GM18519 (cell line): Measurements from ENCODE around the gene RBBP8NL.

Source experiments
- ATAC-seq: cut with Tn5 transposase; IDR thresholded peaks from one replicate; pipeline ENCODE4 v1.9.1; 2021; ENCODE audit warnings: mild to moderate bottlenecking, moderate library complexity; ENCODE audit not compliant: unreplicated experiment, low FRiP score

Gene RBBP8NL

GRCh38 chr20:62410746-62411478 lies 16.4 kb downstream of the RBBP8NL start:
- ATAC-seq: no peak

DNA sequence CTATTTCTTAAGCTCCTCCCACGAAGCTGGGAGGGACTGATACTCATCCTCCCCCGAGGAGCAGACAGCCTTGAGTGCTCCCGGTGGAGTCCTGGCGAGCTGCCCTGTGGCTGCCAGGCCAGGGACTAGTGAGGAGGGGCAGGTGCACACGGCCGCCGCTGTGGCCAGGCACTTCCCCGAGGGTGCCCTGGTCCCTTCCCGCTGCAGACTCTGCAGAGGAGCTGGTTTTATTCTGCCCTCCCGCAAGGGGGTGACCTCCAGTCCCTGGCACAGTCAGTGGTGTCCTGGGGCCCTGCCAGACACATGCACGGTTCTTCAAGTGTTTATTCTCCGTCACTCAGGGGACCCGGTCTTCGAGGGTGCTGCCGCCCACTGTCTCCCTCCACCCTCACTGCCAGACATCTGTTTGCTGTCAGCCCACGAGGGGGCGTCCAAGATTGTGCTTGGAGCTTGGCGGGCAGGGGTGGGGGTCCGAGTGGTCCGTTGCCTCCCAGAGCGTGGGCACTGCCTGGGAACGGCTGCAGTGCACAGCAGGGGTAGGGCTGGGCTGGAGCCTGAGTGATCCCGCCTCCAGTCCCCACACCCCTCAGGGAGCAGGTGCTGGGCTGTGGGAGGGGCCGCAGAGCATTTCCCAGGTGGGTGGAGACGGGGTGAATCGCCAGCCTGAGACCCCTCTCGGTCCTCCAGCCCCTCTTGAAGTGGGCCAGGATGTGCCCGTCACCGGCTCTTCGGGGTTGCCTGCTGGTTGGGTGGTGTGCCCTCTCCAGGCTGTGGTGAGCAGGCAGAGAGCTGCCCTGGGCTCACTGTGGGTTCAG lies 17.2 kb downstream of the RBBP8NL start:
- no peak for ATAC-seq

- ATAC-seq: no peak
These were observed 18.1 kb downstream of the RBBP8NL start for GRCh38 chr20:62409086-62409853.

DNA sequence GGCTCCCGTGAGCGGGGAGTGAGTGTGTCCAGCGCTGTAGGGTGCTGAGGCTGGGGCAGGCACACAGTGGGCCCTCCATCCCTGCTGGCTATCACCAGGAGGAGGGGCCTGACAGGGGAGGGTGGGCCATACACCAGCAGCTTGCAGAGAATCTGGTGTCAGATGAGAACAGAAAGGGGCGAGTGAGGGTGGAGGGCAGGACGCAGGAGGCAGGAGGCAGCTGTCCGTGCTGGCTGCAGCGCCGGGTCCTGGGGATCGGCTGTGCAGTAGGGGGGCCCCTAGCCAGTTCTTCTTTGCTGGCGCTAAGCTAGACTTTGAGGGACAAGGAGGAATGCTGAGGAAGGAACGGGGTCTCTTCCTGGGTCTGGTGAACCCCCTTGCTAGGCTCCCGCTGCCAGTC lies 18.7 kb downstream of the RBBP8NL start:
- no peak for ATAC-seq

DNA sequence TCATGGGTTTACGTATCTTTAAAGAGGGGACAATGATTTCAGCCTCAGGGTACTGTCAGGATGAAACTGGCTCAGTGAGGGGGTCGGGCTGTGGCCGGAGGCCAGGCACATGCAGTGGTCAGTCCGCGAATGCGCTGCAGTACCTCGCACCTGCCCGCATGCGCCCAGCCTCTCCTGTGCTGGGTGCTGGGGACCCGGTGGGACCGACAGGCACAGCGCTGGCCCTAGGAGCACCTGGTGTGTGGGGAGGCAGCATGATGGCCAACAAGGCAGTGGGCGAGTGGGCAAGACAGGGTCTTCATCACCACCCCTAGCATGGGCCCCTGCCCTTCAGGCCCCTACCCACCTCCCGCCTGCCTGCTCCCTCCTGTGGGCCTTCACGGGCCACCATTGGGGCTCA lies 19.3 kb downstream of the RBBP8NL start:
- ATAC-seq: no peak

DNA sequence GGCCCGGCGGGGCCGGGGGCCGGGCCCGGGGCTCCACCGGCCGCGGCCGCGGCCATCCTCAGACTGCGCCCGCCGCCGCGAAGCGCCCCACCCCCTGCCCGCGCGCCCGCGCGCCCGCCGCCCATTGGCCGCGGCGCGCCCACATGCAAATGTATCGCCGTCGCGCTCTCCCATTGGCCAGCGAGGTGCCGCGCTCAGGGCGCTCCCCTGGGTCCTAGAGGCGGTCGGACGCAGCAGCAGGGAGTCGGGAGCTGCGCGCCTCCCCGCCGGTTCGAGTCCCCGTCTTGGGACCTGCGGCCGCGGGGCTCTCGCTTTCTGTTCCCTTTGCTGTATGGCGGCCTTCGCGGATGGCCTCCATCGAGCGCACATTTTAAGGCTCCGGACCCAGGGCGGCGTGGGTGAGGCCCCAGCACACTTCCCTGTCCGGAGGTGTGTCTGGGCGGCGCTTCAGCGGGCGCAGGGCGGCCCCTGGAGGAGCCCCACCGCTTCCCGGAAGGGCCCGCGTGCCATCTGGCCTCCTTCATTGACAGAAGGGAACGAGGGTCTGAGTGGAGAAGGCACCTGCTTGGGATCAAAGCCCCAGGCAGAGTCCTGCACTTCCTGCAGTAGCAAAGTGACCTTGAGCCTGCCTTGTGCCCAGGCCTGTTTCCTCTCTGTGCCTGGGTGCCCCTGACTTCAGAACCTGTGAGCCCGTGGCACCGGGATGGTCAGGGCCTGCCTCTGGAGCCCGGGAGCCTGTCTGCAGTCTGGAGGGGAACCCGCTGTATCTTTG lies 19.9 kb downstream of the RBBP8NL start, which contains the start of gene CABLES2:
TSS of gene CABLES2 (minus strand) at position 65 of the 772 bp plus-strand sequence. CDS start at position 56, 9 bp downstream.
- ATAC-seq: peak; percentile 76

DNA sequence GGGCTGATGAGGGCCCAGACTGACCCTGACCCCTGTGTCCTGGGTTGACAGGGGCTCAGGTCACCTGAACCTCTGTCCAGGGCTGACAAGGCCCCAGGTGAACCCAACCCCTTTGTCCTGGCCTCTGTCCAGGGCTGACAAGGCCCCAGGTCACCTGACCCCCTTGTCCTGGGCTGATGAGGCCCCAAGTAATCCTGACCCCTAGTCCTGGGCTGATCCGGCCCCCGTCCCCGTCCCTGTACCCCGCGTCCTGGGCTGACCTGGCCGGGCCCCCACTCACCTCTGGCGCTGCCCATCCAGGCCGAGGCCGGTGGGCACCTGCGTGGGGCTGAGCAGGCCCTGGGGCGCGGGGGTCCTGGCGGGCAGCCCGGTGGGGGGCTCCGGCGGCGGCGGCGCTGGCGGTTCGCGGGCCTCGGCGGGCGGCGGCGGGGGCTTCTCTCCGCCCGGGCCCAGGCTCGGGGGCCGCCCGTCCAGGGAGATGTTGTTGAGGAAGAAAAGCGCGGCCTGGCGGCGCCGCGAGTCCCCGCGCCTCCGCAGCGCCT lies 20.6 kb downstream of the RBBP8NL start:
- ATAC-seq: no peak

GRCh38 chr20:62405981-62406513 lies 21.3 kb downstream of the RBBP8NL start:
- ATAC-seq: no peak

GRCh38 chr20:62405108-62405980 lies 22.0 kb downstream of the RBBP8NL start:
- no peak for ATAC-seq

DNA sequence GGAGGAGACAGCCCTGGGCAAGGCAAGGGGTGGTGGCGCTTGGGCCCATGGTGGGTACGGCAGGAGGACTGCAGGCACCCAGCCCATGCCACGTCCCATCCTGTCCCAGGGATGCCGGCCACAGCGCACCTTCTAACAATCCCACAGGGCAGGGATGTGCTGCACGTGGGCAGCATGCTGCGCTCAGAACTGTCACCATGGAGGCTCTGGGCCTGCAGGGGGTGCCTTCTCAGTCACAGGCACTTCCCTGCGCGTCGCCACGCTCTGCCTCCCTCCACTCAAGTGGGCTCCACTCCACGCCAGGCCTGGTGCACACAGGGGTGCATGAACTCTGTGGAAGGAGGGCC lies 22.6 kb downstream of the RBBP8NL start:
- ATAC-seq: no peak

- no peak for ATAC-seq
These were observed 23.1 kb downstream of the RBBP8NL start for GRCh38 chr20:62404112-62404665.

- ATAC-seq: no peak
These were observed 24.0 kb downstream of the RBBP8NL start for GRCh38 chr20:62403331-62403730.

DNA sequence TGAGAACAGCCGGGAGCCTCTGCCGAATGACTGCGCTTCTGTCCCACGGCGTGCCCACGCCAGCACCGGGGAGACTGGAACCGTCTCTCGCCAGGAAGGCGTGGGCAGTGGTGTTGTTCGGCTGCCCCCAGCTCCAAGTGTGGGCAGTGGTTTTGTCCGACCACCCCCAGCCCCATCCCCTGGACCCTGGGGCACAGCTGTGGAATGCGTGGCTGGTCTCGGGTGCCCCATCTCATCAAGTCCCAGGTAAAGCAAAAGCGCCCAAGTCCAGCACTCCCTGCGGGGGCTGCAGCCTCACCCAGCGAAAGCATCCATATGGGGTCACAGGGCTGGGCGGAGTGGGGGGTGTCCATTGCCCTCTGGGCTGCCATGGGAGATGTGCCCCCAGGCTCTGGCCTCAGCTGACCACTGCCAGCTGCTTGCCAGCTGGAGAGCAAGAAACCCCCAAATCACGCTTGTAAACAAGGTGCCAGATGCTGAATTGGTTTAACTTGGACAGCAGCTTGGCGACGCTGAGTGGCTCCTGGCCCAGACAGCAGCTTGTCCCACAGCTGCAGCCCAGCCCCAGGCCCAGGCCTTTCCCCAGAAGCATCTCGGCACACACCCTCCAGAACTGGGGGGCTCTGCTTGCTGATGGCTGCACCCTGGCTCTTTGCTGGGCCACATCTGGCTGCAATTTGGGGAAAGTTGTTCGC lies 24.7 kb downstream of the RBBP8NL start:
- ATAC-seq: no peak

DNA sequence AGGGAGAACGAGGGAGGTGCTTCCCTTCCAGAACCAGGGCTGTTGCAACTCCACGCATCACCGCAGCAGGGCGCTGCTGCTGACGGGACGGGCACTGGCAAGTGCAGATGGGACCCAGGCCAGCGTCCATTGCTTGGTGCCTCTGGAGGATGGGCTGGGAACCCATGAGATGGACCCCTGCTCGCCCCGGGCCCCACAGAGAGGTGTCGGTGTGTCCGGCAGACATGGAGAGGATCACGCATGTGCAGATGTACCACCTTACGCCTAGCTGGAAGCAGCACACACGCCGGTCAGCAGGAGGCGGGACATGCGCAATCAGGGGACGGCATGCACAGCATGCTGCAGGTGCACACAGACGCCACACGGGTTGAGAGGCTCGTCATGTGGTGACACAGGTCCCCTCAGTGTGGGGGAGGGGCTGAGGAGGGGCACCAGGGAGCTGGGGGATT lies 26.0 kb downstream of the RBBP8NL start:
- no peak for ATAC-seq

DNA sequence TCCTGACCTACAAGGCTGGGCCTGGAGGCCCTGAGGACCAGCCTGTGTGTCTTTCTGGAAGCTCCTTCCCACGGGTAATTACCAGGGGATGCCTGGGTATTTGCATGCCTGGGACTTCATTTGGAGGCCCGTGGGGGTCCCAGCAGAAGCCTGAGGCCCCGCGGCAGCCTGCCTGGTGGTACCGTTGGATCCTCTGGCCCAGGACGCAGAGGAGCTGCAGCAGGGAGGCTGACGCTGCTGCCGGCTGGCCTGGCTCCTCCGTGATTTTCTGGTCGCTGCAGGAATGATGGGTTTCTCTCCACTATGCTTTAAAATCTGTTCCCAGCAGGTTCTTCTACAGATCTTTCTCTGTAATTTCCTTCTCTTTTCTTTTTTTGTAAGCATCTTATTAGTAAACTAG lies 26.8 kb downstream of the RBBP8NL start:
- ATAC-seq: no peak

GRCh38 chr20:62400021-62400420 lies 27.3 kb downstream of the RBBP8NL start:
- no peak for ATAC-seq

DNA sequence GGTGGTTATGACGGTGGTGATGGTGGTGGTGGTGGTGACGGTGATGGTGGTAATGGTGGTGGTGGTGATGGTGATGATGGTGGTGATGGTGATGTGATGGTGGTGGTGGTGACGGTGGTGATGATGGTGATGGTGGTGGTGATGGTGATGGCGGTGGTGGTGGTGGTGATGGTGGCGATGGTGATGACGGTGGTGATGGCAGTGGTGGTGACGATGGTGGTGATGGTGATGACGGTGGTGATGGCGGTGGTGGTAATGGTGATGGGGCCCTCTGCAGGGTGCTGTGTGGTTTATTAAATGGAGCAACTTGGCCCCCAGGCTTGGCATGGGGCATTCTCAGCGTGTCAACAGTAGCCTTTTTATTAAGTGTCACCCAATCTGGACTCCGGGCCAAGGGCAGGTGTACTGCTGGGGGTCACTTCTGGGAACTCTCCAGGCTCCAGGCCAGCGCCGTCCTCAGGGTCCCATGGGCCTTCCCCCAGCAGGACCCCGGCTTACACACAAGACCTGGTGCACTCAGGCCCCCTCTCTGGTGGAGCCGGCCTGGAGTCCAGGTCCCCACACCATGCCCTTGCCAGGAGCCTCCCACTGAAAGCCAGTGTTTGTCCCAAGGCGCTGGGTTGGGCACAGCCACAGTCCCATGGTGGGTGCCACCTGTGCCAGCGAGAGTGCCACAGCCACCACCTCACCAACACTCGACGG lies 29.1 kb downstream of the RBBP8NL start:
- ATAC-seq: no peak
